ENCODE results near the gene HCN2. TPM values are rescaled to one million over a fixed set of nuclear protein-coding genes. Genes with fewer than 3 reads are reported as not detected.
A peak's percentile ranks its signal among the peaks of the same experiment; 100 is the strongest.

The HCN2 gene
- total and polyA plus RNA-seq, 2 of the 13 experiments (the other 11 are each of a cell fraction or from before 2014, with no cell fraction given): 0.01 TPM; not detected in 1

DNA sequence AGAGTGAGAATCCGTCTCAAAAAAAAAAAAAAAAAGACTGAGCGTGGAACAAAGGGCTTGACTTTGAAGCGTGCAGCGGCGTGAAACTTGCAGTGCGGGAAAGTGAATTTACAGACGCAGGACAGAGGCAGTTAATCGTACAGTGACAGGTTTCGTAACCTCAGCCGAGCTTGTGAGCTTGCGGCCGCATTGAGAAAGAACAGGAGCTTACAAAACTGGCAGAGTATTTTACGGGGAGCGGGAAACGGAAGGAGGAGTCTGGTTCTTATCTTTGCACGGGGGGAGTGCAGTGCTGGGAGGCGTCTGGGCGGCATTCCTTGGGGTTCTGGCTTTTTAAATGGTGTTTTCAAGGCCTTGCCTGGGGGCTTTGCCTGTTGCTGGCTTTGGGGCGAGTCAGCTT lies 23.3 kb upstream of the HCN2 start (continued):
- TF ChIP-seq SOX5 (CRISPR knock-in tag; IDR thresholded peaks at IDR 0.05; ENCODE audit: borderline replicate concordance): 0 out of 2 replicates have a peak, but pooled peaks have one; percentile 19
- TF ChIP-seq ZMYM4 (CRISPR knock-in tag; IDR thresholded peaks at IDR 0.05): no peak
- no peak for TF ChIP-seq RFXANK (CRISPR knock-in tag; IDR thresholded peaks at IDR 0.05)
- TF ChIP-seq, protein P1, sequence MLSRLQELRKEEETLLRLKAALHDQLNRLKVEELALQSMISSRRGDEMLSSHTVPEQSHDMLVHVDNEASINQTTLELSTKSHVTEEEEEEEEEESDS (CRISPR knock-in tag; IDR thresholded peaks at IDR 0.05; ENCODE audit: borderline replicate concordance): no peak
- no peak for TF ChIP-seq TAF15 (IDR thresholded peaks at IDR 0.05; ENCODE audit: low read depth, low read length, poor library complexity, severe bottlenecking)
- no peak for TF ChIP-seq KMT2B (CRISPR knock-in tag; IDR thresholded peaks at IDR 0.05)
- no peak for TF ChIP-seq MIXL1 (CRISPR knock-in tag; IDR thresholded peaks at IDR 0.05)
- TF ChIP-seq, protein P2, sequence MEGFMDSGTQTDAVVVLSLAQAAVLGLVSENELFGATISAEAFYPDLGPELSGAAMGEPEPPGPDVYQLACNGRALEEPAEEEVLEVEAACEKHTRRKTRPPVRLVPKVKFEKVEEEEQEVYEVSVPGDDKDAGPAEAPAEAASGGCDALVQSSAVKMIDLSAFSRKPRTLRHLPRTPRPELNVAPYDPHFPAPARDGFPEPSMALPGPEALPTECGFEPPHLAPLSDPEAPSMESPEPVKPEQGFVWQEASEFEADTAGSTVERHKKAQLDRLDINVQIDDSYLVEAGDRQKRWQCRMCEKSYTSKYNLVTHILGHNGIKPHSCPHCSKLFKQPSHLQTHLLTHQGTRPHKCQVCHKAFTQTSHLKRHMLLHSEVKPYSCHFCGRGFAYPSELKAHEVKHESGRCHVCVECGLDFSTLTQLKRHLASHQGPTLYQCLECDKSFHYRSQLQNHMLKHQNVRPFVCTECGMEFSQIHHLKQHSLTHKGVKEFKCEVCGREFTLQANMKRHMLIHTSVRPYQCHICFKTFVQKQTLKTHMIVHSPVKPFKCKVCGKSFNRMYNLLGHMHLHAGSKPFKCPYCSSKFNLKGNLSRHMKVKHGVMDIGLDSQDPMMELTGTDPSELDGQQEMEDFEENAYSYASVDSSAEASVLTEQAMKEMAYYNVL (CRISPR knock-in tag; IDR thresholded peaks at IDR 0.05; ENCODE audit: borderline replicate concordance): no peak
- TF ChIP-seq, protein P3, sequence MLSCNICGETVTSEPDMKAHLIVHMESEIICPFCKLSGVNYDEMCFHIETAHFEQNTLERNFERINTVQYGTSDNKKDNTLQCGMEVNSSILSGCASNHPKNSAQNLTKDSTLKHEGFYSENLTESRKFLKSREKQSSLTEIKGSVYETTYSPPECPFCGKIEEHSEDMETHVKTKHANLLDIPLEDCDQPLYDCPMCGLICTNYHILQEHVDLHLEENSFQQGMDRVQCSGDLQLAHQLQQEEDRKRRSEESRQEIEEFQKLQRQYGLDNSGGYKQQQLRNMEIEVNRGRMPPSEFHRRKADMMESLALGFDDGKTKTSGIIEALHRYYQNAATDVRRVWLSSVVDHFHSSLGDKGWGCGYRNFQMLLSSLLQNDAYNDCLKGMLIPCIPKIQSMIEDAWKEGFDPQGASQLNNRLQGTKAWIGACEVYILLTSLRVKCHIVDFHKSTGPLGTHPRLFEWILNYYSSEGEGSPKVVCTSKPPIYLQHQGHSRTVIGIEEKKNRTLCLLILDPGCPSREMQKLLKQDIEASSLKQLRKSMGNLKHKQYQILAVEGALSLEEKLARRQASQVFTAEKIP (CRISPR knock-in tag; IDR thresholded peaks at IDR 0.05; ENCODE audit: borderline replicate concordance): no peak
- TF ChIP-seq FOXA3 (CRISPR knock-in tag; IDR thresholded peaks at IDR 0.05): no peak
- TF ChIP-seq, protein P4, sequence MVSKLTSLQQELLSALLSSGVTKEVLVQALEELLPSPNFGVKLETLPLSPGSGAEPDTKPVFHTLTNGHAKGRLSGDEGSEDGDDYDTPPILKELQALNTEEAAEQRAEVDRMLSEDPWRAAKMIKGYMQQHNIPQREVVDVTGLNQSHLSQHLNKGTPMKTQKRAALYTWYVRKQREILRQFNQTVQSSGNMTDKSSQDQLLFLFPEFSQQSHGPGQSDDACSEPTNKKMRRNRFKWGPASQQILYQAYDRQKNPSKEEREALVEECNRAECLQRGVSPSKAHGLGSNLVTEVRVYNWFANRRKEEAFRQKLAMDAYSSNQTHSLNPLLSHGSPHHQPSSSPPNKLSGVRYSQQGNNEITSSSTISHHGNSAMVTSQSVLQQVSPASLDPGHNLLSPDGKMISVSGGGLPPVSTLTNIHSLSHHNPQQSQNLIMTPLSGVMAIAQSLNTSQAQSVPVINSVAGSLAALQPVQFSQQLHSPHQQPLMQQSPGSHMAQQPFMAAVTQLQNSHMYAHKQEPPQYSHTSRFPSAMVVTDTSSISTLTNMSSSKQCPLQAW (CRISPR knock-in tag; IDR thresholded peaks at IDR 0.05): no peak
- TF ChIP-seq ZFP36 (IDR thresholded peaks at IDR 0.05; ENCODE audit: borderline replicate concordance, low read depth, low read length, partially characterized antibody): no peak
- TF ChIP-seq TBX2 (CRISPR knock-in tag; IDR thresholded peaks at IDR 0.05; ENCODE audit: borderline replicate concordance): peak; percentile 49; the same call in 1 of the 2 replicates
- TF ChIP-seq ZNF556 (CRISPR knock-in tag; IDR thresholded peaks at IDR 0.05; ENCODE audit: borderline replicate concordance): no peak
- no peak for TF ChIP-seq ZNF230 (CRISPR knock-in tag; IDR thresholded peaks at IDR 0.05)
- no peak for TF ChIP-seq ZNF737 (CRISPR knock-in tag; IDR thresholded peaks at IDR 0.05; ENCODE audit: borderline replicate concordance)
- 0 out of 2 replicates have a peak, but pooled peaks have one; percentile 43 for TF ChIP-seq ELF3 (CRISPR knock-in tag; IDR thresholded peaks at IDR 0.05)
- no peak for TF ChIP-seq ISL2 (CRISPR knock-in tag; IDR thresholded peaks at IDR 0.05)
- TF ChIP-seq ZMYM3 (CRISPR knock-in tag; IDR thresholded peaks at IDR 0.05): no peak
- no peak for TF ChIP-seq ZNF101 (CRISPR knock-in tag; IDR thresholded peaks at IDR 0.05; ENCODE audit: borderline replicate concordance, low read depth)
- TF ChIP-seq DR1 (CRISPR knock-in tag; IDR thresholded peaks at IDR 0.05): no peak
- peak; percentile 60 for TF ChIP-seq GATAD2A (CRISPR knock-in tag; IDR thresholded peaks at IDR 0.05)
- no peak for TF ChIP-seq BCL6 (CRISPR knock-in tag; IDR thresholded peaks at IDR 0.05)
- peak; percentile 31; the same call in 1 of the 2 replicates for TF ChIP-seq ETV5 (CRISPR knock-in tag; IDR thresholded peaks at IDR 0.05; ENCODE audit: borderline replicate concordance)
- no peak for TF ChIP-seq XBP1 (CRISPR knock-in tag; IDR thresholded peaks at IDR 0.05)
- TF ChIP-seq ZNF776 (CRISPR knock-in tag; IDR thresholded peaks at IDR 0.05): no peak
- no peak for TF ChIP-seq ZNF3 (CRISPR knock-in tag; IDR thresholded peaks at IDR 0.05)
- TF ChIP-seq ZNF670 (CRISPR knock-in tag; IDR thresholded peaks at IDR 0.05; ENCODE audit: borderline replicate concordance): no peak
- peak; percentile 55; the same call in 1 of the 2 replicates for TF ChIP-seq ZNF652 (CRISPR knock-in tag; IDR thresholded peaks at IDR 0.05; ENCODE audit: borderline replicate concordance, low read depth)

Data from HepG2 (cell line).